Brain microvascular endothelial cell (primary cell): ENCODE measurements around the gene FGF18.

ENCODE experiments used
- DNase-seq: peaks from one replicate; pipeline ENCODE4 v3.0.0-alpha.2; 2020
- H3K27ac ChIP-seq: fragments of 250-450 bp; sonication (Bioruptor Pico); 2 replicates; pipeline ENCODE4 v1.5.1; 2020; ENCODE audit warnings: mild to moderate bottlenecking, moderate library complexity
- H3K27me3 ChIP-seq: fragments of 250-450 bp; sonication (Bioruptor Pico); replicated peaks from 2 replicates; pipeline ENCODE4 v1.5.1; 2020; ENCODE audit warnings: mild to moderate bottlenecking
- H3K36me3 ChIP-seq: fragments of 250-450 bp; sonication (Bioruptor Pico); replicated peaks from 2 replicates; pipeline ENCODE4 v1.5.1; 2020; ENCODE audit warnings: mild to moderate bottlenecking
- H3K4me3 ChIP-seq: 2 replicates; pipeline ENCODE4 v1.5.1; 2011; ENCODE audit warnings: low read depth, mild to moderate bottlenecking, control low read depth, low read length, moderate library complexity
- CTCF ChIP-seq: IDR thresholded peaks from 2 replicates; pipeline ENCODE4 v1.5.1; 2011; ENCODE audit warnings: low read depth, mild to moderate bottlenecking, moderate library complexity, low read length, control low read depth, inconsistent platforms; ENCODE audit errors: missing control alignments
- in situ Hi-C: cut with HindIII; loops from 2 replicates; pipeline ENCODE4 v1.10.0; 2017; ENCODE audit warnings: low sequenced_read_pairs, low pct_ligation_motif_present

FGF18 gene

DNA sequence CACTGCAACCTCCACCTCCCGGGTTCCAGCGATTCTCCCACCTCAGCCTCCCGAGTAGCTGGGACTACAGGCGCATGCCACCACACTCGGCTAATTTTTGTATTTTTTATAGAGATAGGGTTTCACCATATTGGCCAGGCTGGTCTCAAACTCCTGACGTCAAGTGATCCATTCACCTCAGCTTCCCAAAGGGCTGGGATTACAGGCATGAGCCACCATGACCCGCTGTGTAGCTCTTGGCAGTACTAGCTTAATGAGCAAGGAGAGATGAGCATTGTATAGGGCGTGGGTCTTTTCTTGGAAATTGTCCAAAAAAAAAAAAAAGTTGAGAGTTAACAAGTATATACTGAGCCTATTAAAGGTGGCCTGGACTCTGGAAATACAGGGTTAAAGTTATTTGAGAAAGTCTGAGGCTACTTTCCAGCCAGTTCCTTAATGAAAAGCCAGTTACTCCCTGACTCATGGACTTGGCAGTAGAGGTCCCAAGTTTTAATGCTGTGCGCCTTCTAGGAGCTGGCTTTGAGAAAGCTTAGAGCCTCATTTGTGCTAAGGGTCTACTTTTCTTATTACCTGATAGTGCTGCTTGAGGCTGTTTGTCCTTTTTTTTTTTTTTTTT is 4.2 kb upstream of the FGF18 start:
- no peak overlapping the region for H3K4me3 ChIP-seq
- DNase-seq, result no peak
- no peak overlapping the region for H3K27ac ChIP-seq
- H3K36me3 ChIP-seq, result peaks cover 34% of the 10 kb centered on the region
- TF ChIP-seq CTCF, result no peak
- H3K27me3 ChIP-seq, result no peaks in the 10 kb centered on the region
- in situ Hi-C loops, result loop anchor here (25.0 kb wide), 2 partner anchors 222 to 447 kb away; no protein-coding TSS in a partner anchor

- H3K27ac ChIP-seq, result no peak overlapping the region
- TF ChIP-seq CTCF, result no peak
- no peak for DNase-seq
- no peak overlapping the region for H3K4me3 ChIP-seq
- in situ Hi-C loops, result loop anchor here (25.0 kb wide), 2 partner anchors 221 to 446 kb away; no protein-coding TSS in a partner anchor
- H3K27me3 ChIP-seq, result peaks cover 8% of the 10 kb centered on the region
- H3K36me3 ChIP-seq, result peaks cover 27% of the 10 kb centered on the region
Measured at GRCh38 chr5:171416160-171417049, 3.0 kb upstream of the FGF18 start.

DNA sequence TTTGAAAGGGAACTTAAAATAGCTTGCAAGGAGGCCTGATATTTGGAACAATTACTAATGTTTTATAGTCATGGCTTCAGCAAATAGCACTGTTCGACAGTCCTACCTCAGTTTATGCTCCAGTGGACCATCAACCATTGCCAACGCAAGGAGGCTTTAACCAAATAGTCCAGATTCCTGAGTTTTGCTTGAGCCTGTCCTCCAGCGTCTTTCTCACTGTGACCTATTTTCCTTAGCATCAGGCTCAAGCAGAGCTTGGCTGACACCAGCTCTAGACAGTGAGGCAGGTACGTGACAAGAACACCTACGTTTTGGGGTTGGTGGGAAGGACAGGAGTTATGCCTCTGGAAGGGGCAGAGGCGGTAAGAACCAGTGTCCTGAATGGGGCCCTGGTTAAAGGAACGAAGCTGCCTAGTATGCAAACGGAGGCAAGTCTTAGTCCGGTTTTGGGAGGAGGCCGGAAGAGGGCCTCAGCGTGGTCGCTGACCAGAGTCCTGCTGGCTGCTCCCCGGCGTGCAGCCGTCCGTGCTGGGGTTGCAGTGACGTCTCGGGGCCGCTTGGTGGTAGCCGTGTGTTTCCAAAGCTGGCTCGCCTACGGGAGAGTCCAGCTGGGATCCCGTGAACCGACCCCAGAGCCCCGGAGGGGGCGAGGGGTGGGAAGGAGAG is 998 bp upstream of the FGF18 start:
- peak; percentile 96 for TF ChIP-seq CTCF
- no peak overlapping the region for H3K27ac ChIP-seq
- peak; percentile 79 for DNase-seq
- H3K4me3 ChIP-seq, result peak overlapping the region; percentile 40
- in situ Hi-C loops, result loop anchor here (25.0 kb wide), 2 partner anchors 219 to 444 kb away; no protein-coding TSS in a partner anchor
- H3K36me3 ChIP-seq, result peaks cover 8% of the 10 kb centered on the region
- peaks cover 10% of the 10 kb centered on the region for H3K27me3 ChIP-seq

- no peak for TF ChIP-seq CTCF
- Histone ChIP-seq H3K4me3 (peak overlapping the region; percentile 24), H3K36me3 (no peaks in the 10 kb centered on the region), H3K27me3 (peaks cover 10% of the 10 kb centered on the region), H3K27ac (no peak overlapping the region)
- DNase-seq, result no peak
- in situ Hi-C loops, result loop anchor here (25.0 kb wide), 2 partner anchors 217 to 442 kb away; no protein-coding TSS in a partner anchor
Measured at GRCh38 chr5:171419688-171420430, 412 bp downstream of the FGF18 start.
